ENCODE results near the gene LCP2.
"Not testable (repeated sequence)": the region's sequence is repeated elsewhere in the genome, so short reads cannot be mapped to it uniquely, and the experiment has no call there.

LCP2 gene

GRCh38 chr5:170269579-170269978 is 28.0 kb downstream of the LCP2 start:
- DNase-seq, result peak in 1 of 2 donors; percentile 98

GRCh38 chr5:170268884-170269283 is 28.7 kb downstream of the LCP2 start:
- DNase-seq, result peak in 1 of 2 donors; percentile 75

- DNase-seq, result no peak
Observed at GRCh38 chr5:170268153-170268689, 29.4 kb downstream of the LCP2 start.

- peak in 1 of 2 donors; percentile 58 for DNase-seq
Observed at GRCh38 chr5:170267431-170268152, 30.0 kb downstream of the LCP2 start.

GRCh38 chr5:170266570-170267381 is 30.8 kb downstream of the LCP2 start:
- no peak for DNase-seq

- peak in 1 of 2 donors; percentile 53 for DNase-seq
Observed at GRCh38 chr5:170265522-170265921, 32.1 kb downstream of the LCP2 start.

GRCh38 chr5:170263906-170264305 is 33.7 kb downstream of the LCP2 start:
- no peak for DNase-seq

GRCh38 chr5:170262061-170263045 is 35.2 kb downstream of the LCP2 start:
- DNase-seq, result no peak

GRCh38 chr5:170261528-170262043 is 36.0 kb downstream of the LCP2 start:
- DNase-seq, result no peak

GRCh38 chr5:170257370-170257769 is 40.2 kb downstream of the LCP2 start:
- no peak for DNase-seq

GRCh38 chr5:170256571-170256970 is 41.0 kb downstream of the LCP2 start:
- no peak for DNase-seq

GRCh38 chr5:170254056-170254455 is 43.5 kb downstream of the LCP2 start:
- no peak for DNase-seq

- DNase-seq, result no peak
Observed at GRCh38 chr5:170252720-170253350, 44.7 kb downstream of the LCP2 start.

GRCh38 chr5:170252109-170252508 is 45.5 kb downstream of the LCP2 start:
- no peak for DNase-seq

- DNase-seq, result no peak
Observed at GRCh38 chr5:170251462-170251861, 46.1 kb downstream of the LCP2 start.

- no peak for DNase-seq
Observed at GRCh38 chr5:170250810-170251317, 46.7 kb downstream of the LCP2 start.

GRCh38 chr5:170249355-170249754 is 48.2 kb downstream of the LCP2 start:
- no peak for DNase-seq

GRCh38 chr5:170248931-170249227 is 48.7 kb downstream of the LCP2 start:
- DNase-seq, result not testable (repeated sequence)

- no peak for DNase-seq
Observed at GRCh38 chr5:170248172-170248930, 49.2 kb downstream of the LCP2 start.

- no peak for DNase-seq
Observed at GRCh38 chr5:170247363-170247762, 50.2 kb downstream of the LCP2 start.
